Large intestine (tissue), 3 donors: ENCODE results near the gene TBC1D14. TPM values are rescaled to one million over a fixed set of nuclear protein-coding genes. Genes with fewer than 3 reads are reported as not detected.
A peak's percentile ranks its signal among the peaks of the same experiment; 100 is the strongest.

Experiments
- DNase-seq, 2 donors: peaks; one replicate each; pipeline versions ENCODE4 v3.0.0 to v3.0.0-alpha.2; 2013
- H3K27ac ChIP-seq: one replicate; pipeline ENCODE4 v1.5.1; 2013; ENCODE audit warnings: low read length
- H3K27me3 ChIP-seq: 2 replicates; pipeline ENCODE4 v1.6.1; 2013; ENCODE audit warnings: low read length; ENCODE audit not compliant: control insufficient read depth, insufficient read depth
- H3K36me3 ChIP-seq: 2 replicates; pipeline ENCODE4 v1.6.1; 2013; ENCODE audit warnings: low read length; ENCODE audit not compliant: control insufficient read depth, insufficient read depth
- H3K4me1 ChIP-seq: one replicate; pipeline ENCODE4 v1.6.1; 2013; ENCODE audit warnings: low read length; ENCODE audit not compliant: control insufficient read depth, insufficient read depth
- H3K4me3 ChIP-seq: one replicate; pipeline ENCODE4 v1.5.1; 2013; ENCODE audit warnings: low read length
- H3K9me3 ChIP-seq: one replicate; pipeline ENCODE4 v1.6.1; 2013; ENCODE audit warnings: mild to moderate bottlenecking, low read depth, low read length, moderate library complexity; ENCODE audit not compliant: control insufficient read depth
- WGBS: methylation state at CpG from one replicate; pipeline ENCODE4 v1.1.5; 2013; ENCODE audit warnings: low lambda C conversion rate; ENCODE audit not compliant: insufficient coverage; 5-methylcytosine and 5-hydroxymethylcytosine counted together
- polyA plus RNA-seq: library from polyadenylated mRNA; unstranded; fragments of 120-200 nt; gene quantifications from one replicate; pipeline ENCODE4 v1.2.1, GENCODE V29; 2013

TBC1D14 gene
- polyA plus RNA-seq, 1 donor: 48.9 TPM

GRCh38 chr4:6877067-6877466 lies 32.6 kb upstream of the TBC1D14 start:
- Histone ChIP-seq H3K36me3 (peaks cover 90% of the 10 kb centered on the region), H3K27ac (no peak overlapping the region), H3K4me3 (no peak overlapping the region), H3K4me1 (no peaks in the 10 kb centered on the region), H3K9me3 (no peaks in the 10 kb centered on the region), H3K27me3 (no peaks in the 10 kb centered on the region)
- no CpG with 5 or more reads among the region's 14 CpGs for WGBS
- DNase-seq: no peak

DNA sequence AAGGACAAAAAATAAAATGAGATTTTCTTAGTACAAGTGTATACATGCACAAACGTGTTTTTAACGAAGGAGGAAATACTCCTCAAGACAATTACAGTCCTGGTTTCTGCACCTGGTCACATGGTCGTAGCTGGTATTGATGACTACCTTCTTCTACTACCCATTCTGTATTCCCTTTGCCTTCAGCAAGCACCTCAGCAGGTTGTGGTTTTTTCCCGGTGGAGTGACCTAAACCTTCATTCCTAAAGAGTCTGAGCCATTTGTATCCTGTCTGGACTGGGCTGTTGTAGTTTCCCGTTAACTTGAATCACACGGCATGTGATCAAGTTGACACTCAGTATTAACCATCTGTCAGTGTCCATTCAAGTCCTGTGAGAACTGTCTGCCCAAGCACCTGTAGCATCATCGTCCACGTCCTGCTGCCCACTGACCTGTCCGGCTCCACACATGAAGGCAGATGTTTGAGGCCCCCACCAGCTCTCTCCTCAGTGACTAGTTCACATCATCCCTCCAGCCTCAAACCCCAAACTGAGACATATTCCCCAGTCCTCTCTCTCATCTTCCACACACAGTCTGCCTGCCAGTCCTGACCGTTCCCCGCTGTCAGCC lies 31.1 kb upstream of the TBC1D14 start:
- Histone ChIP-seq H3K4me1 (no peaks in the 10 kb centered on the region), H3K4me3 (no peak overlapping the region), H3K36me3 (peaks cover 83% of the 10 kb centered on the region), H3K9me3 (no peaks in the 10 kb centered on the region), H3K27ac (no peak overlapping the region), H3K27me3 (no peaks in the 10 kb centered on the region)
- no CpG with 5 or more reads among the region's 11 CpGs for WGBS
- no peak for DNase-seq

DNA sequence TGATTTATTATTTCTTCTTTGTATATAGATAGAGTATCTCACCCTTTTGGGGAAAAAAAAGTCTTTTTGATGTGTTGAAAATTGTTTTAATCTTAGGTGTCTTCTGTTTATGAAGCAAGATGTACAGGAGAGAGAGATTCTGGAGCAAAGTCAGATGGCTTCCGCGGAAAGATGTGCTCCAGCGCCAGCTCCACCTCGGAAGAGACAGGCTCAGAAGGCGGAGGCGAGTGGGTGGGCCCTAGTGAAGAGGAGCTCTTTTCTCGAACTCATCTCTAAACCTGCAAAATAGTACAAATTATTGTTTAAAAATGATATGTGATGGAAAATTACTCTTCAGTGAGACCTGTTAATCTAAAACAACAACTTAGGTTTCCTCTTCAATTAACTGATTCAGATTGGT lies 28.9 kb upstream of the TBC1D14 start:
- no CpG with 5 or more reads among the region's 7 CpGs for WGBS
- no peak for DNase-seq
- no peaks in the 10 kb centered on the region for H3K9me3 ChIP-seq
- no peak overlapping the region for H3K4me3 ChIP-seq
- H3K36me3 ChIP-seq: peaks cover 67% of the 10 kb centered on the region
- H3K27me3 ChIP-seq: no peaks in the 10 kb centered on the region
- H3K27ac ChIP-seq: no peak overlapping the region
- no peaks in the 10 kb centered on the region for H3K4me1 ChIP-seq

- Histone ChIP-seq H3K27ac (no peak overlapping the region), H3K4me1 (peaks cover 4% of the 10 kb centered on the region), H3K36me3 (peaks cover 55% of the 10 kb centered on the region), H3K4me3 (no peak overlapping the region), H3K27me3 (no peaks in the 10 kb centered on the region), H3K9me3 (no peaks in the 10 kb centered on the region)
- 80% methylated on average over 1 of the region's 16 CpGs for WGBS
- DNase-seq: no peak
Observed at GRCh38 chr4:6881908-6882307, 27.7 kb upstream of the TBC1D14 start.

DNA sequence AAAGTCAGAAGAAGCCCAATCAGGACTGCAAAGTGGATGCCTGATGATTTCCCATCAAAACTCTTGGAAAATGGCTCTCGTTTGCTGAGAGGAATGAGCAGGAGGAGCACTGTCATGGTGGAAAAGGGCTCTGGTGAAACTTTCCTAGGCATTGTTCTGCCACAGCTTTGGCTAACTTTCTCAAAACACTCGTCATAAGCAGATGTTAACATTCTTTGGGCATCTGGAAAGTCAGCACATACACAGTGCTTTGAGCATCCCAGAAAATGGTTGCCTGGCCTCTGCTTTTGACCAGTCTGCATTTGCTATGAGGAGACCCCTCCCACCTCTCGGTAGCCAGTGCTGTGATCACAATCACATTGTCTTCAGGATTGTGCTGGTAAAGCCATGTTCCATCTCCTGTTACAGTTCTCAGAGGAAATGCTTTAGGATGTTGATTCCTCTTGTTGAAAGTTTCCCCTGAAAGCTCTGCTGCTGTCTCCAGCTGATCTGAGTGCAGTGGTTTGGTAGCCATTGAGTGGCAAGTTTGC lies 25.2 kb upstream of the TBC1D14 start:
- H3K4me1 ChIP-seq: peaks cover 4% of the 10 kb centered on the region
- H3K27ac ChIP-seq: no peak overlapping the region
- WGBS: no CpG with 5 or more reads among the region's 3 CpGs
- DNase-seq: no peak
- H3K4me3 ChIP-seq: no peak overlapping the region
- peaks cover 34% of the 10 kb centered on the region for H3K36me3 ChIP-seq
- H3K9me3 ChIP-seq: peaks cover 6% of the 10 kb centered on the region
- H3K27me3 ChIP-seq: no peaks in the 10 kb centered on the region

DNA sequence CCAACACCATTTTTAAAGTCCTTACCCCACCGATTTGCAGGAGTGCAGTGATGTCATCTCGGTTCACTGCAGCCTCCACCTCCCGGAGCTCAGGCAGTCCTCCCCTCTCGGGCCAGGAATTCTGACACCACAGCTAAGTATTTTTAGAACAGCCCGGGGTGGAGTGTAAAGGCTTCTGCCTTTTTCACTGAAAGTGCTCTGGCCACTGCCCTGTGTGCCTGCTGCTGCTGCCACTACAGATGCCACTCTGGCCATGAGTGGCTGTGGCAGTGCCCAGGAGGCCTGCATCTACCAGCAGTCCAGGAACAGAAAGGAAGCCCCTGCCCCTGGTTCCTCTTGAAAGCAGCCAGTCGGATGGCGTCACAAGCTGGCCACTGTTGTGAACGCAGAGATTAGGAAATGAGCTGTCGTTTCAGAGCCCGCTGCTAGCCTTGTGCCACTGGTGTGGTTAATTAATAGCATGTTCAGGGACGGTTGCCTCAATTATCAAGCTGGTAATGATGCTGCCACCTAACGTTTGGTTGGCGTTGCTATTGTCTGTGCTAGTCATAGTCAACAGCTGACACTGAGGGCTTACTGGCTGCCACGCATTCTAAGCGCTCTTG lies 23.6 kb upstream of the TBC1D14 start:
- WGBS: no CpG with 5 or more reads among the region's 15 CpGs
- Histone ChIP-seq H3K27ac (no peak overlapping the region), H3K4me1 (peaks cover 4% of the 10 kb centered on the region), H3K4me3 (no peak overlapping the region), H3K27me3 (no peaks in the 10 kb centered on the region), H3K36me3 (peaks cover 23% of the 10 kb centered on the region), H3K9me3 (peaks cover 11% of the 10 kb centered on the region)
- DNase-seq: peak; percentile 57 to 69

- Histone ChIP-seq H3K27me3 (no peaks in the 10 kb centered on the region), H3K4me3 (no peak overlapping the region), H3K9me3 (peaks cover 11% of the 10 kb centered on the region), H3K36me3 (peaks cover 15% of the 10 kb centered on the region), H3K4me1 (peaks cover 9% of the 10 kb centered on the region), H3K27ac (no peak overlapping the region)
- no CpG with 5 or more reads among the region's 10 CpGs for WGBS
- no peak for DNase-seq
Observed at GRCh38 chr4:6886886-6887285, 22.7 kb upstream of the TBC1D14 start.

GRCh38 chr4:6887591-6888371 lies 21.8 kb upstream of the TBC1D14 start:
- no peak for DNase-seq
- Histone ChIP-seq H3K4me3 (no peak overlapping the region), H3K4me1 (peaks cover 18% of the 10 kb centered on the region), H3K27ac (no peak overlapping the region), H3K36me3 (peaks cover 7% of the 10 kb centered on the region), H3K27me3 (no peaks in the 10 kb centered on the region), H3K9me3 (peaks cover 11% of the 10 kb centered on the region)
- WGBS: 77% methylated on average over 2 of the region's 21 CpGs

GRCh38 chr4:6888506-6889071 lies 21.0 kb upstream of the TBC1D14 start:
- no peak overlapping the region for H3K4me3 ChIP-seq
- peaks cover 6% of the 10 kb centered on the region for H3K36me3 ChIP-seq
- H3K27me3 ChIP-seq: no peaks in the 10 kb centered on the region
- peaks cover 11% of the 10 kb centered on the region for H3K9me3 ChIP-seq
- peaks cover 25% of the 10 kb centered on the region for H3K4me1 ChIP-seq
- no peak overlapping the region for H3K27ac ChIP-seq
- WGBS: no CpG with 5 or more reads among the region's 15 CpGs
- DNase-seq: no peak

- Histone ChIP-seq H3K4me1 (peaks cover 30% of the 10 kb centered on the region), H3K27ac (no peak overlapping the region), H3K36me3 (peaks cover 5% of the 10 kb centered on the region), H3K4me3 (no peak overlapping the region), H3K27me3 (no peaks in the 10 kb centered on the region), H3K9me3 (peaks cover 11% of the 10 kb centered on the region)
- no CpG with 5 or more reads among the region's 37 CpGs for WGBS
- DNase-seq: no peak
Observed at GRCh38 chr4:6889101-6889735, 20.4 kb upstream of the TBC1D14 start.
